Measurements from ENCODE around the gene ACAT2.
A peak's percentile ranks its signal among the peaks of the same experiment; 100 is the strongest.
"Not testable (repeated sequence)": the region's sequence is repeated elsewhere in the genome, so short reads cannot be mapped to it uniquely, and the experiment has no call there.

Gene ACAT2

DNA sequence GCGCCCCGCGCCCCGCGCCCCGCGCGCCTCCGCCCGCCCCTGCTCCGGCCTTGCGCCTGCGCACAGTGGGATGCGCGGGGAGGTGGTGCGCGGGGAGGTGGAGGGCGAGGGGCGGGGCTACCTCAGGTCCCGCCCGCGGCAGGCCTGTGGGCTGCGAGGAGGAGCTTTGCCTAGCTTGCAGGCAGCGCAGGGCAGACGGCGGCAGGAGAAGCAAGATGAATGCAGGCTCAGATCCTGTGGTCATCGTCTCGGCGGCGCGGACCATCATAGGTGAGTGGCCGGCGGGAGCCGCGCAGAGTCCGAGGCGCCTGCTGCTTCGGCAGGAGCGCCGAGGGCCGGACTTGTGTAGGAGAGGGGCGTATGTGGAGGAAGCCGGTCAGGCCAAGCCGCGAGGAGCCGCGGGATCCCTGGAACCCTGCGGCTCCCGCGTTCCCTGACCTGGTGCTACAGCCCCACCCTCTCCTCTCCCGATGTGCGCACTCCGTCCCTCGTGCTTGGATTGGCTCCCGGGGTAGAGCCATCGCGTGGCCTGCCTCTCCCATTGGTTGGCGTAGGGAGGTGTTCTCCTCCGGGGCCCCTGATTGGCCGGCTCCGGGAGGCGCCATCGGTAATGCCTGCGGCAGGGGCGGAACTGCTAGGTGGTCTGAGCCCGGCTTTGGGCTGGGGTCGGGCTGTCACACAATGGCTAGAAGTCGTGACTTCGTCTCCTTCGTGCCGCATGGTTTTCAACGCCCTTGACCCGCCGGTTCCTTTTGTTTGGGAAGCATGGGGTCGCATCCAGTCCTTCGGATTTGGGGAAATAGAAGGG is at the start of gene ACAT2:
ACAT2 (plus strand) TSS at position 173 of the 808 bp plus-strand sequence; CDS start at position 216, 43 bp downstream.
- DNase-seq = peak; percentile 93

DNA sequence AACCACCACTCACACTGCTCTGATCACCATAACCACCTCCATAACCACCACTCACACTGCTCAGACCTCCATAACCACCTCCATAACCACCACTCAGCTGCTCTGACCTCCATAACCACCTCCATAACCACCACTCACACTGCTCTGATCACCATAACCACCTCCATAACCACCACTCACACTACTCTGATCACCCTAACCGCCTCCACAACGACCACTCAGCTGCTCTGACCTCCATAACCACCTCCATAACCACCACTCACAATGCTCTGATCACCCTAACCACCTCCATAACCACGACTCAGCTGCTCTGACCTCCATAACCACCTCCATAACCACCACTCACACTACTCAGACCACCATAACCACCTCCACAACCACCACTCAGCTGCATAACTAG is 49.5 kb upstream of the ACAT2 start:
- not testable (repeated sequence) for DNase-seq

DNA sequence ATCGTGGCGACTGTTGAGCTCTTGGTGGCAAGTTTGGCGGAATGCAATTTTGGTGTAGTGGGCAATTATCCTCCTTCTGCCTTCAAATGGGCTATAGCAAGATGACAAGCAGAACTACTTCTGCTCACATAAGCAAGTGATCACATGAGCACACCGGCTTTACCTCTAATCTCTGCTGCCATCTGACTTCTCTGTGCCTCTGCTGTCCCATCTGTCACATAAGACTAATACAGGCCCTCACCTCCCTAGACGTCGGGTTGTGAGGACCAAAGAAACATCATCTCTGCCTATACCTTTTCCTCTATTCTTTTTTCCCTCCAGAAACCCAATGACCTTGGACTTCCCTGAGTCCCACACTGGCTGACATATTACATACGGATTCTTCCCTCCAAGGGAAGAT is 47.9 kb upstream of the ACAT2 start:
- DNase-seq = no peak

DNA sequence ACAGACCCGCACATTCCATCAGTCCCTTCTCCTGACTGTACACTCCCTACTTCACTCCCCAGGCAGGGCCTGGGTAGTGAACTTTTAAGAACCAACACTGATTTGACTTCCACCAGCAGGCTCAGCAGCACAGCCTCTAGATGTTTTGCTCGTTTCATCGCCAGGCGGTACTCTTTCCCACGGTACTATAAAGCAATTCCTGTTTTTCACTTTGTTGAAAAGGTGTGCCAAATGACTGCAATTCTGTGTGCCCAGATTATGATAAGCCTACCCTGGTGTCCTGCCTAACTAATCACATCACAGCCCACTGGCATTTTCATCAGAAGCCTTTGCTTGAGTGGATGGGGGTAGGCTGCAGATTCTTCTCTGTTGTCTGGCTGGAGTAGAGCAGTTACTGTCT is 47.4 kb upstream of the ACAT2 start:
- DNase-seq = no peak

DNA sequence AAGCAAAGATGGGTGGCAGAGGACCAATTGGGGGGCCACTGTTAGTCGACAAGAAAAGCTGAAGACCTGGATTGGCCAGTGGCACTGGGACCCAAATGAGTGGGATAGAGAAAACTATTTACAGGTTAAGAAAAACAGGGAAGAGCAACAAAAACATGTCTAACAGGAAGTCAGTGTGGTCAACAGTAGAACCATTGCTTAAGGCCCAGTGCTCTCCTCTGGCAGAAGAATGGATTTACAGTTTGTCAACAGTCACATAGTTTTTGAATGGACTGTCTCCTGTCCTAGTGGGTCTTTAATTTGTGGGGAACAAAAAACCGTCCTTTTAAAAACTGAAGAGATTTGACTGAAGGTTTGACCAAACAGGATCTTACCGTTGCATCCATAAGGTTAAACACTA is 46.7 kb upstream of the ACAT2 start:
- peak; percentile 63 for DNase-seq

DNA sequence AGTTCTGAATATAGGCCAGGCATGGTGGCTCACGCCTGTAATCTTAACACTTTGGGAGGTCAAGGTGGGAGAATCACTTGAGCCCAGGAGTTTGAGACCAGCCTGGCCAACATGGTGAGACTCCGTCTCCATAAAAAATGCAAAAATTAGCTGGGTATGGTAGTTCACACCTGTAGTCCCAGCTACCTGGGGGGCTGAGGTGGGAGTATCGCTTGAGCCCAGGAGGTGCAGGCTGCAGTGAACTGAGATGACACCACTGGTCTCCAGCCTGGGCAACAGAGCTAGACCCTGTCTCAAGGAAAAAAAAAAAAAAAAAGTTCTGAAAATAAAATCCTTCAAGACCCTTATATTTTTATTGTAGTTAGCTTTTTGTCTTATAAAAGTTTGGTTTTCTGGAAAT is 46.2 kb upstream of the ACAT2 start:
- DNase-seq = no peak

DNA sequence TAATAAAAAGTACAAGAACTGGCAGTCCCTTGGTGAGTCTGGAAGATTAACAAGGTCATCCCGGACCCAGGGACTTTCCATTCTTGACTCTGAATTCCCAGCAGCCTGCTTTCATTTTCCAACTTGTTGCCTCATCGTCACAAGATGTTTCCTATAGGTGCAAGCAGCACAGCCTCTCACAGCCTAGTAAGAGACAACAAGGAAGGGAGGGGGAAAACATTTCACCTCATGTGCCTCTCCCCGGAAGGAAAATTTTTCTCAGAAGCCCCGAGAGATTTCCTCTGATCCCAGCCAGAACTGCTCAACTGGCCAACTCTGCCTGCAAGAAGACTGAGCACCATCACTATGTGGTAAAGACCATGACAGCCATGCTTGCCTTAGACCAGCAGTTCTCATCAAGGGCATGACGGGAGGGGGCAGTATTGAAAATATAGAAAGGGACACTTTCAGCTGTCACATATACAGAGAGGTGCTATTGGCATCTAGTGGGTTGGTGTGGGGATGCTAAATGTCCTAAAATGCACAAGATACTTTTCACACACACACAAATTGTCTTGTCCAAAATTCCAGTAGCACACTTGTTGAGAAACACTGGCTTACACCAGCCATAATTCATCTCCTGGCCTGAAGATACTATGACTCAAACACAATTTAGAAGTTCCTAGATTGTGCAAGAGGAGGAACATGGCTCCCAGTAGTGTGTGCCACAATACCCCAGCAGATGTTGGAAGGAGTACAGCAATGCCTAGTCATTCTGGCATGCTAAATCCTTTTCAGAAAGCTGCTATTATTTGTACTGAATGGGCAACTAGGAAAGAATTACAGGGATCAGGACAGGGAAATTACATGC is 45.4 kb upstream of the ACAT2 start:
- DNase-seq = peak; percentile 95

DNA sequence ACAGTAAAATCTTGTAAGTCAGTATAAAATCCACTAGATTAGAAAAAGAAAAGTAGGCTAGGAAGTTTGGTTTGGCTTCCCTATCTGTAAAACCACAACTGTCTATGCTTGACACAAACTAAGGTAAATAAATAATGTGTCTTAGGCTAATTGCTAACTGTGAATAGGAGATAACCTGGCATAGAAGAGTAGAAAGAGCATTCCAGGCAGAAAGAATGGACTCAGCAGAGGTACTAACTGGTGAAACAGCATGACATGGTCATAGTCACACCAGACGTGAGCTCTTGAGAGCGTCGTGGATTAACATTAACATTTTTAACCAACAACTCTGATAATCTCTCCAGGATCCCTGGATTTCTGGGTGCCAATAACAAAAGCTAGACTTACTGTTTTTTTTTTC is 43.2 kb upstream of the ACAT2 start:
- DNase-seq = no peak

DNA sequence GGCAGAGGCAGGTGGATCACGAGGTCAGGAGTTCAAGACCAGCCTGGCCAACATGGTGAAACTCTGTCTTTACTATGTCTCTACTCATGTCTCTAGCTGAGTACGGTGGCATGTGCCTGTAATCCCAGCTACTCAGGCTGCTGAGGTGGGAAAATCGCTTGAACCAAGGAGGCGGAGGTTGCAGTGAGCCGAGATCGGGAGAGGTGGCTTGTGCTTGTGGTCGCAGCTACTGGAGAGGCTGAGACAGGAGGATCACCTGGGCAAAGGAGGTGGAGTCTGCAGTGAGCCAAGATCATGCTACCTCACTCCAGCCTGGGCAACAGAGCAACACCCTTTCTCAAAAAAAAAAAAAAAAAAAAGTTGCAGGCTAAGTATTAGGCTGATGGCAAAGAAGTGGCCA is 42.6 kb upstream of the ACAT2 start:
- DNase-seq = no peak

DNA sequence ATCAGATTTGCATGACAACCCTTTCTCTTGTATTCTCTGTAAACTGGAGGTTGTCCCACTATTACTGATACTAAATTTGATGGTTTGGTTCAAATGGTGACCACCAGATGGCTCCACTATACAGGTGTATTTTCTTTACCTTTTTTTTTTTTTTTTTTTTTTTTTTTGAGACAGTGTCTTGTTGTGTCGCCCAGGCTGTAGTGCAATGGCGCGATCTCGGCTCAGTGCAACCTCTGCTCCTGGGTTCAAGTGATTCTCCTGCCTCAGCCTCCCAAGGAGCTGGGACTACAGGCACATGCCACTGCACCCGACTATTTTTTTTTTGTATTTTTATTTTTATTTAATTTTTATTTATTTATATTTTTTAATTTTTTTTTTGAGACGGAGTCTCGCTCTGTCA is 41.1 kb upstream of the ACAT2 start:
- DNase-seq = no peak

DNA sequence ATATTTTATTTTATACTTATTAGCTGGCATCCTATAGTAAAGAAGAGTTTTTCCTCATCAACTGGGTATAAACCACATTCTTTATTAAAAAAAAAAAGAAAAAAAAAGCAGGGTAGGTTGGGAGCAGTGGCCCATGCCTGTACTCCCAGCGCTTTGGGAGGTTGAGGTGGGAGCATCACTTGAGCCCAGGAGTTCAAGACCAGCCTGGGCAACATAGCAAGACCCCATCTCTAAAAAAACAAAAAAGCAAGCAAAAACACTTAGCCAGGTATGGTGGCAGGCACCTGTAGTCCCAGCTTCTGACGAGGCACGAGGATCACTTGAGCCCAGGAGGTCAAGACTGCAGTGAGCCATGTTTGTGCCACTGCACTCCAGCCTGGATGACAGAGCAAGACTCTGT is 39.9 kb upstream of the ACAT2 start:
- not testable (repeated sequence) for DNase-seq

DNA sequence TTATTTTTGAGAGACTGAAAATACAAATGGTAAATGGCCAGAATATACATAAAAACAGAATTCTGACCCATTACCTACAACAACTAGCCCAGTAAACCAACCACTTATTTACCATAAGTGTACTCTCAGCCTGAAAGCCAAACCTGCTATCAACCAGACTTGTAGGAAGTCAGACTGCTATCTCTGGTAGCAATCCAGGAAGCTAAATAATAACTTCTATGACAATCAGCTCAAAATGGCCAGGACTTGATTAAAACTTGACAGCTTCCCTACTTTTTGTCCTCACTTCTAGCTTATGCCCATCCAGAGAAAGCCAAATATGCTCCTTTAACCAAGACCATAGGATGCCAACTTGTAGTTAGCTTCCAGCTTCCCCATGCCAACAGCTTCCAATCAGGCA is 39.2 kb upstream of the ACAT2 start:
- DNase-seq = no peak

DNA sequence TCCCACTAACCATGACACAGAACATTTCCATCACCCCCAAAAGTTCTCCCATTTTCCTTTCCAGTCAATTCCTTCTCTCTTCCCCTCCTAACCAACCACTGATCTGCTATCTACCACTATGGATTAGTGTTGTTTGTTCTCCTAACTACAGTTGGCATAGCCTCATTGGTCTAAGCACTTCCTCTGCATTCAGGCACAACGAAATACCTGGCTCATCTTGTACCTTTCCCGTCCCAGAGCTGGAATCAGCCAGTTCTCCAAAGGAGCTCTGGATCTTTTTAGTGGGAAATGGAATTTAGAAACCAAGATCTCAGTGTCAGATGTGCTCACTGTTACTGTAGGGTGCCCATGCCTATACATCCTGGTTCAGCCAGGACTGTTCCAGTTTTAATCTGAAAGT is 38.6 kb upstream of the ACAT2 start:
- no peak for DNase-seq

DNA sequence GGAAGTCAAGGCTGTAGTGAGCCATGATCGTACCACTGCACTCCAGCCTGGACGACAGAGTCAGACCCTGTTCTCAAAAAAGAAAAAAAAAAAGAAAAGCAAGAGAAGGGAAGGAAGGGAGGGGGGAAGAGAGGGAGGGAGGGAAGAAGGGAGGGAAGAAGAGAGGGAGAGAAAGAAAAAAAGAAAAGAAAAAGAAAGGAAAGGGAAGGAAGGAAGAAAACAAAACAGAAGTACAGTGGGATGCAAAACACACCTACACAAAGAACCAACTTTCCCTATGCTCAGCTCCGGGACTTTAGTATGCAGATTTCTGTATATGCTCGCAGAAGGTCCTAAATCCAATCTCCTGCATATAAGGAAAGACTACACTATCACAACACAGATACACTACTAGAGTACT is 37.1 kb upstream of the ACAT2 start:
- no peak for DNase-seq

DNA sequence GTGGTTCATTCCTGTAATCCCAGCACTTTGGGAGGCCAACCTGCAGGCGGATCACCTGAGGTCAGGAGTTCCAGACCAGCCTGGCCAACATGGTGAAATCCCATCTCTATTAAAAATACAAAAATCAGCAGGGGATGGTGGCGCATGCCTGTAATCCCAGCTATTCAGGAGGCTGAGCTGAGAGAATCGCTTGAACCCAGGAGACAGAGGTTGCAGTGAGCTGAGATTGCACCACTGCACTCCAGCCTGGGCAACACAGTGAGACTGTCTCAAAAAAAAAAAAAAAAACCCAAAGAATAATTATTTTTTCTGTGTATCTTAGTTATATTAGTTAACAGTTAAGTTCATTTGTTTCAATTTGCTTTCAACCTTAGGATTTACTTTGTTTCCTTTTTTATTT is 36.6 kb upstream of the ACAT2 start:
- not testable (repeated sequence) for DNase-seq

DNA sequence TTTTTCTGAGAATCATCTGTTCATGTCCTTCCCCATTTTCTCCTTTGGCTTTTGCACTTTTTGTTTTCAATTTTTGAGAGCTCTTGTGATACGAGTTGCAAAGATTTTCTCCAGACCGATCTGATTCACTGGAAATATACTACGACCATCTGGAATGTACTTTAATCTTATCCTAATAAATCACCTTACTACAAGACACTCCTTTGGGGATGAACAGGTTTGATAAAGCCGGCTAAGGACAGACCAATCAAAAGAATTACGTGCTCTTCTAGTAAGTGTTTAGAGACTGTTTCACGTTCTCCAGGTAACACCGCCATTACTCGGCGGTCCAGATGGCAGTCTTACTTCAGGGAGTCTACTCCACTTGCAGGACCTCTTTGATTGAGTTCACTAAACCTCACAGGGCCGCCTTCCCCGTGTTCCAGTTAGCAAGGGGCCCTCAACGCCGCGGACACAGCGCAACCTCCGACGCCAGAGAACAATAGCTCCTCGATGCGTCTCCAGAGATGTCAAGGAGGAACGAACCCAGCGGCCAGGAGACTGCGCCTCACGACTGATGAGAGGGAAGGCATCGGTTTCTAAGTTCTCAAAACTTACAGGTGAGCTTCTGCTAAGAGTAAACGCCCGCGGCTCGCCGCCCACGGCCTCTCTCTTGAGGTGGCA is 35.5 kb upstream of the ACAT2 start:
- DNase-seq = no peak

DNA sequence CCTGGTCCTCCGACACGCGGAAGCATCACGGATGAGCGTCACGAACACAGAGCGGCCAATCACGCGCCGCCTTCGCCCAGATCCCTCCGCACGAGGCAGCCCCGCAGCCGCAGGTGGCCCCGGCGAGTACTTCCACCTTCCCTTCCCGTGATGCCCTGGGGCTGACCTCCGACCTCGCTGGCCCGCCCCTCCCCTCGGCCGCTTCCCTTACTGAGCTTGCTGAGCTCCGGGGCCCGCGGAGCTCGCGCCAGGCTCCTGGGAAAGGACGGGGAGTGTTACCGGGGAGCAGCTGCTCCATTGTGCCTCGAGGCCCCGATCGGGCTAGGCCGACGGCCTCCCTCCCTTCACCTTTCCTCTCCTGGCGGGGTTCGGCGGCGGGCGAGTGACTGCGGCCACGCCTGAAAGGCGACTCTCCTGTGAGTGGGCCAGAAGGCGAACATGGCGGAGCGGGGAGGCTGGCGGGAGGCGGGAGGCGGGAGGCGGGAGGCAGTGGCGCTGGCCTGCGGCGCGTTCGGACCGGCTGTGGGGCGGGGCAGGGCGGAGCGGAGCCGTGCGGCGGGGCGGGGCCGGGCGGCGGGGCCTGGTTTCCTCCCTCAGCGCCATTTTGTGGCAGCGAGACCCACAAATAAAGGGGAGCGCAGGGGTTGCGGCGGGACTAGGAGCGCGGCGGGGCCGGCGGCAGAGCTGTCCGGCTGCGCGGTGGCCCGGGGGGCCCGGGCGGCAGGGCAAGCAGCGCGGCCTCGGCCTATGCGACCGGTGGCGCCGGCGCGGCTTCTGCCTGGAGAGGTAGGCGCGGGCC is 34.7 kb upstream of the ACAT2 start, which contains the start of gene WTAP:
WTAP (plus strand) TSS at position 589 of the 799 bp plus-strand sequence. CDS start 8,760 bp downstream, outside the sequence.
- DNase-seq = peak; percentile 93

DNA sequence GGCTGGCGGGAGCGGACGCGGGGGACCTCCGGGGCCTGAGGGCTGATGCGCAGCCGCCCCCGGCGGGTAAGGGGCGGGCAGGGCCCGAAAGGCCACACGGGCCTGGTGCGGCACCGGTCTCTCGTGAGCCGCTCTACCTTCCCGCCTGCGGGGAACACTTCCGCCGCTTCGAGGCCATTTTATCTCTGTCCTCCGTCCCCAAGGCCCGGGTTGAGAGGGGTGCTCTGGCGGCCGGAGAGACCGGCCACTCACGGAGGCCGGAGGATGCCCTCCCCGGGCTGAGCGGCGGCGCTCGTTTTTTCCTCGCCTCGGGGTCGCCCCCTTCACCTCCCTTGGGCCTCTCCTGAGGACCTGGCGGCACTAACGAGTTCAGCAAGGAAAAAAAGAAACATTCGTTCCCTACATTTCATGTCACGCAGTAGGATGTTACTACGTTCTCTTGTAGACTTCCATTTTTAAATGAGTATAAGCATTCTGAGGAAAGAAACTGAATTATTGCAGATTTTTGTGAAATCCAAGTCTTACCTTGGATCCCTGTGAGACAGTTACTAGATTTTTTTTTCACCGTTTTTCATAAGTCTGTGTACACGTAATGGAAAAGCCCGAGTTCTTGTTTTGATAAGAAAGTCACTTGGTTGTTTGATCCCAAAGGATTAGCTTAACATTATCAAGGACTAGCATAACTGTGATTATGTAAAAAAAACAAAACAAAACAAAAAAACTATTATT is 34.0 kb upstream of the ACAT2 start:
- DNase-seq = no peak

DNA sequence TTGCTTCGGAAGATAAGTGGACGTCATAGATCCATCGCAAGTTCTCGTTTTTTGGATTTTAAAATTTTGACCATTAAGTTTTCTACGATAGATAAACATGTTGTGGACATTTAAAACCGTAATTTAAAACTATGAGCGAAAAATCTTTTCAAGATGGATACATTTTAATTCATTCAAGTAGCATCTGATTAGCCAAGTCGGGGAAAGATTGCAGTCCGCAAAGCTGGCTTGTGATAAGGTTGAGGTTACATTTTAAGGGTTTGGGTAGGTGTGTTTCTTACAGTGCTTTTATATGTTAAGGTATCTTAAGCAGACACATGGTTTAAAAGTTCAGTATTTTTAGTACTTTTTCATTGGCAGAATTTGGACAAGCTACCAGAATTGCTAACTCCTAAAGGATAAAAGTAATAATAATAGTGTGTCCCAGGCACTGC is 33.3 kb upstream of the ACAT2 start:
- DNase-seq = no peak

DNA sequence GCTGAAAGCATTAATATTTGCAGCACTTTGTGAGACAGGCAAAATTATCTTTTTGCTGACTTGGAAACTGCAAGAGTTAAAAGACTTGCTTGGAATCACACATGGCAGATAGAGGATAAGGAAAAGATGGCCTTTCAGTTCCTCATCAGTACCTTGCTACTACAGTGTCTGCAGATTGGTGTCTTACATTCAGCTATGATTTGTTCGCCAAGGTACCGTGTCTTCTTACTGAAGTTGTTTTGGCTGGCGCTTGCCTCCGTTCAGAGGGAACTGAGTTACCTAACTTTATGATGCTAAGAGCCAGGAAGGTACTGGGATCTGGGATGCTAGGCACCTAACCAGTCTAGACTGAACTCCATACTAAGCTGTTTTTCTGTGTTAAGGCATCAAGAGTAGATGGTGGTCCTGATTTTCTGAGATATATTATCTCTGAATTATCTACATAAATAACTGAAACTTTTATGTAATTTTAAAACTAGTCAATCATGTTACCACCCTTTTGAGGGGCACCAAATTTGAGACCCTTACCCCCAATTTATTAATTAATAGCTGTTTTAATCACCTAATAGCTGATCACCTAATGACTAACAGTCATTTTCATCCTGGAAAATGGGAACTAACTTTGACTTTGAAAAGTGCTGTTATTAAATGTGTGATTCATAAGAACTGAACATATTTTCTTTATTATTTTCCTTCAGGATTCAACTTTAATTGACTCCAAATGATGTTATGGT is 32.1 kb upstream of the ACAT2 start:
- peak; percentile 38 for DNase-seq

DNA sequence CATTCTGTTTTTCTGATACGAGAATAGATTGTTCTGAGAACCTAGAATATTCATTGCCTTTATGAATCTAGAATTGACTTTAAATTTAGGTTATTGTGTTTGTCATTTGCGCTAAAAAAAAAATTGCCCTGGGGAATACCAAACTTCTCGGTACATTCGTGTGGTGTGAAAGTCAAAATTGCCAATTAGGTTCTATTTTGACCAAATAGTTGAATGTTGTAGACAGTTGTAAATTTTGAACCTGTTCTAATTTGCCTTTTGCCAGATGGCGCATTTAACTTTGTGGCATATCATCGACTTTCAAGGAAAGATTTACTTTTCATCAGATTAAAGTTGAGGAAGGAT is 31.5 kb upstream of the ACAT2 start:
- no peak for DNase-seq

Measured in MV-4-11 (cell line).